T1000 (cell line): ENCODE results near the gene ATAD5.
"Not testable (repeated sequence)": the region's sequence is repeated elsewhere in the genome, so short reads cannot be mapped to it uniquely, and the experiment has no call there.

ENCODE experiments used
- DNase-seq: peaks from one replicate; lab custom pipeline; 2025; ENCODE audit warnings: mixed read lengths; lab: John Stamatoyannopoulos, UW

ATAD5 gene

GRCh38 chr17:30915833-30916611, 84.3 kb downstream of the ATAD5 start:
- DNase-seq = no peak

GRCh38 chr17:30917050-30917449, 85.3 kb downstream of the ATAD5 start:
- no peak for DNase-seq

- DNase-seq = no peak
Measured at GRCh38 chr17:30920282-30920681, 88.5 kb downstream of the ATAD5 start.

GRCh38 chr17:30920683-30921543, 89.1 kb downstream of the ATAD5 start:
- DNase-seq = no peak

- no peak for DNase-seq
Measured at GRCh38 chr17:30921544-30922196, 89.9 kb downstream of the ATAD5 start, which contains the start of gene ADAP2. ADAP2 (plus strand) TSS chr17:30921945; CDS start chr17:30922015, 70 bp downstream.

- DNase-seq = no peak
Measured at GRCh38 chr17:30922235-30923030, 90.7 kb downstream of the ATAD5 start.

- DNase-seq = no peak
Measured at GRCh38 chr17:30924341-30924740, 92.6 kb downstream of the ATAD5 start.

- no peak for DNase-seq
Measured at GRCh38 chr17:30926516-30926915, 94.8 kb downstream of the ATAD5 start.

GRCh38 chr17:30927756-30928155, 96.0 kb downstream of the ATAD5 start:
- DNase-seq = no peak

GRCh38 chr17:30928584-30928983, 96.8 kb downstream of the ATAD5 start:
- DNase-seq = no peak

GRCh38 chr17:30929081-30929633, 97.4 kb downstream of the ATAD5 start:
- no peak for DNase-seq

GRCh38 chr17:30929861-30930260, 98.1 kb downstream of the ATAD5 start:
- DNase-seq = not testable (repeated sequence)

- DNase-seq = no peak
Measured at GRCh38 chr17:30930495-30930894, 98.7 kb downstream of the ATAD5 start.

GRCh38 chr17:30931582-30931981, 99.8 kb downstream of the ATAD5 start:
- not testable (repeated sequence) for DNase-seq

GRCh38 chr17:30933966-30934365, 102.2 kb downstream of the ATAD5 start:
- no peak for DNase-seq

- no peak for DNase-seq
Measured at GRCh38 chr17:30939051-30939689, 107.4 kb downstream of the ATAD5 start.

- DNase-seq = no peak
Measured at GRCh38 chr17:30942308-30943079, 110.7 kb downstream of the ATAD5 start.
